T-helper 17 cell (primary cell): ENCODE data around the gene CCDC51. TPM values are rescaled to one million over a fixed set of nuclear protein-coding genes. Genes with fewer than 3 reads are reported as not detected.
A peak's percentile ranks its signal among the peaks of the same experiment; 100 is the strongest.

ENCODE experiments used
- ATAC-seq: fragments of 150-1000 bp; cut with Tn5 transposase; 2 replicates; pipeline ENCODE4 v1.10.0; 2021; ENCODE audit warnings: mild to moderate bottlenecking, moderate library complexity
- DNase-seq, 3 donors: peaks; one replicate each; pipeline versions ENCODE4 v3.0.0 to v3.0.0-alpha.2; 2020 to 2021
- H3K9me3 ChIP-seq: one replicate; pipeline ENCODE4 v1.7.0; 2013; ENCODE audit warnings: low read length, mild to moderate bottlenecking; ENCODE audit not compliant: control insufficient read depth, poor library complexity, severe bottlenecking
- H3K27ac Mint-ChIP-seq: one replicate; pipeline ENCODE4 v1.8.0; 2022; ENCODE audit warnings: mild to moderate bottlenecking, moderate library complexity, mixed read lengths
- H3K27me3 Mint-ChIP-seq: one replicate; pipeline ENCODE4 v1.8.0; 2022; ENCODE audit warnings: mixed read lengths
- H3K36me3 Mint-ChIP-seq: one replicate; pipeline ENCODE4 v1.8.0; 2022; ENCODE audit warnings: low read depth, mixed read lengths
- H3K4me1 Mint-ChIP-seq: one replicate; pipeline ENCODE4 v1.8.0; 2022; ENCODE audit warnings: mild to moderate bottlenecking, mixed read lengths
- H3K4me3 Mint-ChIP-seq: one replicate; pipeline ENCODE4 v1.8.0; 2022; ENCODE audit warnings: mild to moderate bottlenecking, moderate library complexity, mixed read lengths
- total RNA-seq, 4 donors: library from RNA in 2 of 4; stranded (reverse) in 2 of 4; gene quantifications; one replicate each; pipeline ENCODE4 v1.2.3 and lab custom pipeline; 2022 to 2026

CCDC51 gene
- total RNA-seq, 2 donors from 2014 or later = 4.1 TPM

- peak; percentile 83 to 89 (median 87) for DNase-seq
- Mint-ChIP-seq H3K4me3 (peak overlapping the region; percentile 95), H3K4me1 (peaks cover 40% of the 10 kb centered on the region), H3K27ac (peak overlapping the region; percentile 97), H3K27me3 (no peaks in the 10 kb centered on the region), H3K36me3 (peaks cover 5% of the 10 kb centered on the region)
- H3K9me3 ChIP-seq = no peaks in the 10 kb centered on the region
- peak; percentile 92 for ATAC-seq
Measured at GRCh38 chr3:48472923-48473616, 33.2 kb upstream of the CCDC51 start.

GRCh38 chr3:48472673-48472922 is 32.7 kb upstream of the CCDC51 start:
- Mint-ChIP-seq H3K36me3 (peaks cover 5% of the 10 kb centered on the region), H3K27ac (peak overlapping the region; percentile 97), H3K27me3 (no peaks in the 10 kb centered on the region), H3K4me3 (peak overlapping the region; percentile 95), H3K4me1 (peaks cover 41% of the 10 kb centered on the region)
- H3K9me3 ChIP-seq = no peaks in the 10 kb centered on the region
- DNase-seq (no peak), ATAC-seq (no peak)

- Mint-ChIP-seq H3K4me1 (peaks cover 55% of the 10 kb centered on the region), H3K27me3 (no peaks in the 10 kb centered on the region), H3K36me3 (peaks cover 5% of the 10 kb centered on the region), H3K4me3 (peak overlapping the region; percentile 76), H3K27ac (peak overlapping the region; percentile 97)
- H3K9me3 ChIP-seq = no peaks in the 10 kb centered on the region
- ATAC-seq = no peak
- DNase-seq = no peak
Measured at GRCh38 chr3:48470286-48470685, 30.4 kb upstream of the CCDC51 start.

- ATAC-seq = no peak
- H3K4me3 Mint-ChIP-seq = peak overlapping the region; percentile 76
- no peaks in the 10 kb centered on the region for H3K27me3 Mint-ChIP-seq
- H3K27ac Mint-ChIP-seq = peak overlapping the region; percentile 97
- peaks cover 47% of the 10 kb centered on the region for H3K4me1 Mint-ChIP-seq
- DNase-seq = no peak
- no peaks in the 10 kb centered on the region for H3K9me3 ChIP-seq
- peaks cover 3% of the 10 kb centered on the region for H3K36me3 Mint-ChIP-seq
Measured at GRCh38 chr3:48469046-48469915, 29.4 kb upstream of the CCDC51 start.

GRCh38 chr3:48468329-48468731 is 28.4 kb upstream of the CCDC51 start:
- no peaks in the 10 kb centered on the region for H3K9me3 ChIP-seq
- Mint-ChIP-seq H3K27me3 (no peaks in the 10 kb centered on the region), H3K27ac (peak overlapping the region; percentile 97), H3K36me3 (peaks cover 3% of the 10 kb centered on the region), H3K4me1 (peaks cover 44% of the 10 kb centered on the region), H3K4me3 (peak overlapping the region; percentile 95)
- ATAC-seq (no peak), DNase-seq (no peak)

GRCh38 chr3:48467473-48468267 is 27.8 kb upstream of the CCDC51 start:
- ATAC-seq (no peak), DNase-seq (no peak)
- Mint-ChIP-seq H3K4me1 (peaks cover 38% of the 10 kb centered on the region), H3K27ac (peak overlapping the region; percentile 97), H3K27me3 (no peaks in the 10 kb centered on the region), H3K36me3 (peaks cover 3% of the 10 kb centered on the region), H3K4me3 (peak overlapping the region; percentile 95)
- no peaks in the 10 kb centered on the region for H3K9me3 ChIP-seq

GRCh38 chr3:48467110-48467454 is 27.2 kb upstream of the CCDC51 start:
- H3K27me3 Mint-ChIP-seq = no peaks in the 10 kb centered on the region
- no peaks in the 10 kb centered on the region for H3K9me3 ChIP-seq
- ATAC-seq = no peak
- no peak for DNase-seq
- peak overlapping the region; percentile 95 for H3K4me3 Mint-ChIP-seq
- H3K27ac Mint-ChIP-seq = peak overlapping the region; percentile 97
- H3K4me1 Mint-ChIP-seq = peaks cover 38% of the 10 kb centered on the region
- H3K36me3 Mint-ChIP-seq = peaks cover 3% of the 10 kb centered on the region

GRCh38 chr3:48466386-48467109 is 26.6 kb upstream of the CCDC51 start:
- no peaks in the 10 kb centered on the region for H3K9me3 ChIP-seq
- Mint-ChIP-seq H3K27me3 (no peaks in the 10 kb centered on the region), H3K4me3 (peak overlapping the region; percentile 95), H3K4me1 (peaks cover 38% of the 10 kb centered on the region), H3K36me3 (peaks cover 3% of the 10 kb centered on the region), H3K27ac (peak overlapping the region; percentile 97)
- ATAC-seq (peak; percentile 50), DNase-seq (no peak)

GRCh38 chr3:48465531-48466378 is 25.8 kb upstream of the CCDC51 start:
- H3K27ac Mint-ChIP-seq = peak overlapping the region; percentile 97

GRCh38 chr3:48465237-48465530 is 25.3 kb upstream of the CCDC51 start:
- no peak for DNase-seq
- peaks cover 41% of the 10 kb centered on the region for H3K4me1 Mint-ChIP-seq
- no peaks in the 10 kb centered on the region for H3K27me3 Mint-ChIP-seq
- H3K4me3 Mint-ChIP-seq = peak overlapping the region; percentile 95
- no peak for ATAC-seq
- H3K27ac Mint-ChIP-seq = peak overlapping the region; percentile 97
- H3K9me3 ChIP-seq = no peaks in the 10 kb centered on the region
- peaks cover 3% of the 10 kb centered on the region for H3K36me3 Mint-ChIP-seq

More at GRCh38 chr3:48465531-48466378, 25.8 kb upstream of the CCDC51 start:
- peak overlapping the region; percentile 95 for H3K4me3 Mint-ChIP-seq
- H3K9me3 ChIP-seq = no peaks in the 10 kb centered on the region
- H3K27me3 Mint-ChIP-seq = no peaks in the 10 kb centered on the region
- H3K4me1 Mint-ChIP-seq = peaks cover 39% of the 10 kb centered on the region
- peak; percentile 96 for ATAC-seq
- peak; percentile 58 to 66 (median 65) for DNase-seq
- peaks cover 3% of the 10 kb centered on the region for H3K36me3 Mint-ChIP-seq

- no peaks in the 10 kb centered on the region for H3K9me3 ChIP-seq
- DNase-seq (no peak), ATAC-seq (no peak)
- H3K36me3 Mint-ChIP-seq = no peaks in the 10 kb centered on the region
- peak overlapping the region; percentile 97 for H3K27ac Mint-ChIP-seq
- peaks cover 37% of the 10 kb centered on the region for H3K4me1 Mint-ChIP-seq
- H3K27me3 Mint-ChIP-seq = no peaks in the 10 kb centered on the region
- no peak overlapping the region for H3K4me3 Mint-ChIP-seq
Measured at GRCh38 chr3:48464713-48465221, 24.8 kb upstream of the CCDC51 start.

GRCh38 chr3:48463703-48464102 is 23.8 kb upstream of the CCDC51 start:
- Mint-ChIP-seq H3K36me3 (no peaks in the 10 kb centered on the region), H3K27me3 (no peaks in the 10 kb centered on the region), H3K27ac (peak overlapping the region; percentile 2), H3K4me1 (peaks cover 26% of the 10 kb centered on the region), H3K4me3 (no peak overlapping the region)
- DNase-seq (no peak), ATAC-seq (no peak)
- H3K9me3 ChIP-seq = no peaks in the 10 kb centered on the region
